IPS-NIHi11 (cell line): ENCODE data around the gene FAM9C.
A peak's percentile ranks its signal among the peaks of the same experiment; 100 is the strongest.
"Not testable (repeated sequence)": the region's sequence is repeated elsewhere in the genome, so short reads cannot be mapped to it uniquely, and the experiment has no call there.

Experiments used
- DNase-seq: peaks from one replicate; pipeline ENCODE4 v3.0.0; 2012; ENCODE audit warnings: mixed read lengths, low spot score

Gene FAM9C

GRCh38 chrX:13043138-13043537, 1.3 kb downstream of the FAM9C start:
- no peak for DNase-seq

- DNase-seq: no peak
Measured at GRCh38 chrX:13036896-13037295, 7.5 kb downstream of the FAM9C start.

GRCh38 chrX:13033193-13033592, 11.2 kb downstream of the FAM9C start:
- no peak for DNase-seq

GRCh38 chrX:13029887-13030771, 14.3 kb downstream of the FAM9C start:
- peak; percentile 8 for DNase-seq

- no peak for DNase-seq
Measured at GRCh38 chrX:13029637-13029886, 14.9 kb downstream of the FAM9C start.

- peak; percentile 25 for DNase-seq
Measured at GRCh38 chrX:13028871-13029636, 15.4 kb downstream of the FAM9C start.

GRCh38 chrX:13026877-13027652, 17.4 kb downstream of the FAM9C start:
- DNase-seq: no peak

GRCh38 chrX:13024986-13025385, 19.4 kb downstream of the FAM9C start:
- no peak for DNase-seq

GRCh38 chrX:13023979-13024378, 20.4 kb downstream of the FAM9C start:
- no peak for DNase-seq

- DNase-seq: no peak
Measured at GRCh38 chrX:13023567-13023966, 20.9 kb downstream of the FAM9C start.

GRCh38 chrX:13022926-13023325, 21.5 kb downstream of the FAM9C start:
- no peak for DNase-seq

GRCh38 chrX:13016731-13017130, 27.7 kb downstream of the FAM9C start:
- not testable (repeated sequence) for DNase-seq

GRCh38 chrX:13015536-13016236, 28.7 kb downstream of the FAM9C start:
- DNase-seq: no peak

- no peak for DNase-seq
Measured at GRCh38 chrX:13014111-13015096, 30.0 kb downstream of the FAM9C start.

- no peak for DNase-seq
Measured at GRCh38 chrX:13013363-13014110, 30.9 kb downstream of the FAM9C start.

GRCh38 chrX:13010546-13010945, 33.9 kb downstream of the FAM9C start:
- no peak for DNase-seq

GRCh38 chrX:13009844-13010243, 34.6 kb downstream of the FAM9C start:
- DNase-seq: no peak

- DNase-seq: no peak
Measured at GRCh38 chrX:13009273-13009672, 35.1 kb downstream of the FAM9C start.

GRCh38 chrX:13008851-13009250, 35.6 kb downstream of the FAM9C start:
- DNase-seq: no peak

- DNase-seq: no peak
Measured at GRCh38 chrX:13008189-13008533, 36.3 kb downstream of the FAM9C start.
